K562 (cell line): ENCODE results near the gene SPATA20. TPM values are rescaled to one million over a fixed set of nuclear protein-coding genes. Genes with fewer than 3 reads are reported as not detected.

Source experiments
- ATAC-seq: fragments of 200-7000 bp; cut with Tn5 transposase; 3 replicates; pipeline ENCODE4 v1.9.1; 2020; ENCODE audit warnings: moderate library complexity
- BruUV-seq: library from RNA; stranded (reverse); fragments of 400-500 nt; replicated peaks from 2 replicates; lab custom pipeline; 2021; lab: Mats Ljungman, UMichigan
- CTCF ChIA-PET: fragments of 300-600 bp; formaldehyde crosslinking; extraction: SDS; loops from one replicate; lab custom pipeline; 2021; ENCODE audit warnings: low intra/inter-chr PET ratio; lab: Yijun Ruan, JAX
- POLR2A ChIA-PET: fragments of 300-600, 350-650 bp; sonication (Branson Sonifier 250); formaldehyde crosslinking; extraction: SDS; loops from one replicate; lab custom pipeline; 2021; ENCODE audit warnings: antibody characterized with exemption, inconsistent platforms; lab: Yijun Ruan, JAX
- DNase-seq, 4 experiments: peaks; one replicate each; pipeline versions ENCODE4 v3.0.0 to v3.0.0-alpha.2; 2011 to 2018; ENCODE audit warnings: low spot score in 3 of 4, mixed read lengths in 3 of 4; ENCODE audit errors: extremely low read depth in 1 of 4
- FAIRE-seq: peaks from 2 replicates; lab custom pipeline; 2011; peaks lifted over from hg19 to GRCh38; lab: Jason Lieb, UNC
- H2AFZ ChIP-seq: 2 replicates; pipeline ENCODE4 v1.6.0; 2011; ENCODE audit warnings: low read depth, low read length, control low read depth, inconsistent platforms
- H3K27ac ChIP-seq: fragments of 200-600 bp; 3 replicates; pipeline ENCODE4 v1.8.0; 2011; ENCODE audit warnings: low read depth, mild to moderate bottlenecking, control low read depth, inconsistent platforms, low read length, moderate library complexity, mixed read lengths; ENCODE audit errors: extremely low read depth
- H3K27me3 ChIP-seq, 2 experiments: fragments of 300-600 bp in 1 of 2; 2 replicates in 1 of 2; 3 replicates in 1 of 2; pipeline versions ENCODE4 v1.6.0 to v1.8.0; 2011; ENCODE audit warnings: inconsistent platforms in 2 of 2, low read length in 2 of 2, mild to moderate bottlenecking in 1 of 2, mixed read lengths in 1 of 2, moderate library complexity in 1 of 2; ENCODE audit not compliant: control insufficient read depth in 2 of 2, insufficient read depth in 2 of 2
- H3K36me3 ChIP-seq: fragments of 300-600 bp; 3 replicates; pipeline ENCODE4 v1.8.0; 2011; ENCODE audit warnings: mild to moderate bottlenecking, low read length, inconsistent platforms; ENCODE audit not compliant: control insufficient read depth, insufficient read depth
- H3K4me1 ChIP-seq, 2 experiments: fragments of 200-600 bp in 1 of 2; replicated peaks in 1 of 2; 2 replicates in 1 of 2; 3 replicates in 1 of 2; pipeline versions ENCODE4 v1.5.1 to v1.8.0; 2011; ENCODE audit warnings: inconsistent platforms in 2 of 2, low read length in 2 of 2, mild to moderate bottlenecking in 1 of 2, mixed read lengths in 1 of 2, moderate library complexity in 1 of 2; ENCODE audit not compliant: control insufficient read depth in 2 of 2, insufficient read depth in 2 of 2
- H3K4me2 ChIP-seq: 2 replicates; pipeline ENCODE4 v1.6.1; 2011; ENCODE audit warnings: low read length, control low read depth, inconsistent platforms, mixed read lengths; ENCODE audit not compliant: insufficient read depth
- H3K4me3 ChIP-seq: fragments of 200-600 bp; sonication (generic), shearing (Covaris generic); 2 replicates; pipeline ENCODE4 v1.5.1; 2016; ENCODE audit warnings: control low read depth, inconsistent platforms
- H3K79me2 ChIP-seq: fragments of 200-600 bp; 3 replicates; pipeline ENCODE4 v1.8.0; 2011; ENCODE audit warnings: low read length, inconsistent platforms; ENCODE audit not compliant: control insufficient read depth, insufficient read depth
- H3K9ac ChIP-seq, 2 experiments: 2 replicates each; pipeline versions ENCODE4 v1.6.0 to v1.6.1; 2011; ENCODE audit warnings: low read depth in 2 of 2, low read length in 2 of 2, control low read depth in 1 of 2, inconsistent platforms in 1 of 2, mild to moderate bottlenecking in 1 of 2, mixed read lengths in 1 of 2; ENCODE audit not compliant: insufficient read depth in 1 of 2
- H3K9me1 ChIP-seq: one replicate; pipeline ENCODE4 v1.6.0; 2011; ENCODE audit warnings: inconsistent platforms, mild to moderate bottlenecking, low read length, moderate library complexity; ENCODE audit not compliant: control insufficient read depth, insufficient read depth
- H3K9me3 ChIP-seq: replicated peaks from 2 replicates; pipeline ENCODE4 v1.5.1; 2011; ENCODE audit warnings: low read depth, low read length, inconsistent platforms; ENCODE audit not compliant: control insufficient read depth, insufficient read depth
- H4K20me1 ChIP-seq: replicated peaks from 2 replicates; pipeline ENCODE4 v1.6.1; 2011; ENCODE audit warnings: low read length, inconsistent platforms, mixed read lengths; ENCODE audit not compliant: control insufficient read depth, insufficient read depth
- E2F6 ChIP-seq, 2 experiments: IDR thresholded peaks; 2 replicates each; pipeline ENCODE4 v1.6.1; 2011; ENCODE audit warnings: borderline replicate concordance in 1 of 2, control low read depth in 1 of 2, low read depth in 1 of 2, low read length in 1 of 2, mild to moderate bottlenecking in 1 of 2, mixed read lengths in 1 of 2, moderate library complexity in 1 of 2; ENCODE audit not compliant: insufficient read depth in 1 of 2, insufficient read length in 1 of 2, poor library complexity in 1 of 2, severe bottlenecking in 1 of 2; ENCODE audit errors: extremely low read depth in 1 of 2
- FOXK1 ChIP-seq: sonication (generic); formaldehyde crosslinking; IDR thresholded peaks from 2 replicates; pipeline ENCODE4 v1.8.0; 2022; ENCODE audit warnings: missing genetic modification reagents, mild to moderate bottlenecking, borderline replicate concordance
- KDM2B ChIP-seq: fragments of 250-450 bp; sonication (Bioruptor Pico); IDR thresholded peaks from 2 replicates; pipeline ENCODE4 v1.8.0; 2021; ENCODE audit warnings: mild to moderate bottlenecking, moderate library complexity
- KLF16 ChIP-seq: IDR thresholded peaks from 2 replicates; pipeline ENCODE4 v1.6.1; 2016; ENCODE audit warnings: antibody characterized with exemption
- MCM3 ChIP-seq: fragments of 450-650 bp; IDR thresholded peaks from 2 replicates; pipeline ENCODE4 v1.6.1; 2016
- NFATC3 ChIP-seq: fragments of 450-650 bp; IDR thresholded peaks from 2 replicates; pipeline ENCODE4 v1.6.1; 2017; ENCODE audit warnings: mild to moderate bottlenecking
- RBM39 ChIP-seq: fragments of 200-400 bp; formaldehyde crosslinking; optimal IDR thresholded peaks from 2 replicates; pipeline ENCODE3; 2018; ENCODE audit warnings: low read depth, low read length
- SMARCA4 ChIP-seq: fragments of 450-650 bp; IDR thresholded peaks from 2 replicates; pipeline ENCODE4 v1.6.1; 2016
- ZNF431 ChIP-seq: sonication (generic); formaldehyde crosslinking; IDR thresholded peaks from 2 replicates; pipeline ENCODE4 v1.8.0; 2022; ENCODE audit warnings: mild to moderate bottlenecking, missing genetic modification reagents
- WGBS: fragments of 100-300 bp; shearing (Covaris generic); methylation state at CpG from one replicate; pipeline ENCODE4 v1.1.6; 2016; ENCODE audit warnings: low coverage, mixed read lengths; ENCODE audit not compliant: insufficient coverage; ENCODE audit errors: missing lambda C conversion rate; 5-methylcytosine and 5-hydroxymethylcytosine counted together
- in situ Hi-C: fragments of 300-500 bp; cut with MboI; formaldehyde crosslinking; loops from 4 replicates; pipeline ENCODE4 v1.15.0; 2018; ENCODE audit warnings: inconsistent platforms, mixed read lengths
- intact Hi-C: fragments of 100-400 bp; cut with micrococcal nuclease; formaldehyde crosslinking; loops from 2 replicates; pipeline ENCODE4 v1.14.2; 2022
- polyA plus RNA-seq, 8 experiments: library from polyadenylated mRNA; depleted of rRNA in 4 of 8; stranded (reverse) in 5 of 8; unstranded in 3 of 8; fragments of >200 nt; fragmentation: Nextera tagmentation in 2 of 8; fragmentation: Illumina TruSeq in 1 of 8; extraction: Ambion mirVana in 2 of 8; extraction: Trizol in 1 of 8; gene quantifications; 2 replicates each; pipeline versions ENCODE4 v1.2.1 to v1.2.3, GENCODE V29; 2011 to 2014; ENCODE audit warnings: inconsistent platforms in 1 of 8, missing spikeins in 1 of 8
- total RNA-seq, 7 experiments: library from RNA; depleted of rRNA in 6 of 7; stranded (reverse); fragments of >200 nt in 6 of 7; fragmentation: Illumina TruSeq in 2 of 7; extraction: Trizol in 2 of 7; gene quantifications; 2 replicates each; pipeline versions ENCODE4 v1.2.1 to v1.2.3, GENCODE V29; 2011 to 2021; ENCODE audit warnings: low replicate concordance in 1 of 7
- TF ChIP-seq, protein P1 (sequence below): fragments of 250-450 bp; sonication (Bioruptor Pico); IDR thresholded peaks from 2 replicates; pipeline ENCODE4 v1.5.0; 2021
- TF ChIP-seq, protein P2 (sequence below): fragments of 200-800 bp; sonication (Bioruptor generic); IDR thresholded peaks from 2 replicates; pipeline ENCODE4 v1.6.1; 2017; ENCODE audit warnings: missing genetic modification characterization, missing compliant biosample characterization
- TF ChIP-seq, protein P3 (sequence below), 2 experiments: fragments of 450-650 bp; IDR thresholded peaks; 2 replicates each; pipeline ENCODE4 v1.6.1; 2018; ENCODE audit warnings: mild to moderate bottlenecking in 2 of 2, low read depth in 1 of 2; ENCODE audit not compliant: partially characterized antibody in 2 of 2

Gene SPATA20
- total and polyA plus RNA-seq, 9 of the 15 experiments (the other 6 are each of a cell fraction or from before 2014, with no cell fraction given) = 0.08 to 4.0 (median 1.5) TPM

DNA sequence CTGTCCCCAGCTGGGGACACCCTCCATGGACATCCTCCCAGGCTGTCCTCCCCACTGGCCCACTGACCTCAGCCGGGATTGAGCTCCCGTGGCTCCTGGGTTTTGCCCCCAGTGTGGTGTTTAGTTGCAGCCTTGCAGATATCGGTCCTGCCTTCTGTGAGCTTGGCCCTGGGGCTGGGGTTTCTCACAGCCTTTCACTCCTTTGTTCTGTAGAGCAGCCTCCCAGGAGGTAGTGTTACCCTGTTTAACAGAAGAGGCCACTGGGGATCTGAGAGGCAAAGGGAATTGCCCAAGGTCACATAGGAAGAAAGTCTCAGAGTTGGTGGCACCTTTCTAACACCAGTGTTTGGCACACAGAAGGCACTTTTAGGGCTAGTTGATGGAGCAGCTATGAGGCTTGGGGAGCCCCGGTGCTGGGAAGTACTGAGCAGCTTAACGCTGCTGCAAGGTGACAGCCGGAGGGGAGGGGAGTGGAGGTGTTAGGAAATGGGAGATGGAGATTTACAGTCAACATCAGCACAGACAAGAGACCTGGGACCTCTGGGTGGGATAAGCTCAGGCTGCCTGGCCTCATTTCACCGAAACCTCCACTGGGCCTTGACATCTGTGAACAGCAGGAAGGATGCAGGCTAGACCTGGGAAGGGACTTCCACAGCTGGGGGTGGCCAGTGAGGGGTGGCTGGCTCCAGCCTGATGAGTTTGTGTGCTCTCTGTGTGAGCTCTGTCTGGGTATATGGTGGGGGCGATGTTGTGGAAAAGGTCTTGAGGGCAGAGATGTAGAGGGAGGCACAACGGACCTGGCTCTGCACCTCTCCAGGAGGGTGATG lies 39.7 kb downstream of the SPATA20 start (continued):
- TF ChIP-seq, protein P1, sequence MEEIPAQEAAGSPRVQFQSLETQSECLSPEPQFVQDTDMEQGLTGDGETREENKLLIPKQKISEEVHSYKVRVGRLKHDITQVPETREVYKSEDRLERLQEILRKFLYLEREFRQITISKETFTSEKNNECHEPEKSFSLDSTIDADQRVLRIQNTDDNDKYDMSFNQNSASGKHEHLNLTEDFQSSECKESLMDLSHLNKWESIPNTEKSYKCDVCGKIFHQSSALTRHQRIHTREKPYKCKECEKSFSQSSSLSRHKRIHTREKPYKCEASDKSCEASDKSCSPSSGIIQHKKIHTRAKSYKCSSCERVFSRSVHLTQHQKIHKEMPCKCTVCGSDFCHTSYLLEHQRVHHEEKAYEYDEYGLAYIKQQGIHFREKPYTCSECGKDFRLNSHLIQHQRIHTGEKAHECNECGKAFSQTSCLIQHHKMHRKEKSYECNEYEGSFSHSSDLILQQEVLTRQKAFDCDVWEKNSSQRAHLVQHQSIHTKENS (CRISPR knock-in tag) = no peak
- TF ChIP-seq NFATC3 (no peak), MCM3 (no peak)

- DNase-seq (no peak), FAIRE-seq (no peak), ATAC-seq (no peak)
- no peak overlapping the region for H3K27ac ChIP-seq
- no peaks in the 10 kb centered on the region for H3K36me3 ChIP-seq
- intact Hi-C loops = no loop called here
- CTCF ChIA-PET = no interaction called here
- peaks cover 4% of the 10 kb centered on the region for H4K20me1 ChIP-seq
- H3K4me1 ChIP-seq = peaks cover 0 to 8% of the 10 kb centered on the region in 2 experiments; a peak in 2 of 5 replicates
- no peaks in the 10 kb centered on the region for H3K79me2 ChIP-seq
- peaks cover 41 to 87% of the 10 kb centered on the region in 2 experiments; a peak in 4 of 5 replicates for H3K27me3 ChIP-seq
- H3K4me2 ChIP-seq = no peak overlapping the region
- H3K9me3 ChIP-seq = no peaks in the 10 kb centered on the region
- no peak overlapping the region for H2AFZ ChIP-seq
- WGBS = 5% methylated on average over 9 of the region's 9 CpGs
- POLR2A ChIA-PET = interaction anchor here (1.2 kb wide), 1 partner anchor 11 kb away, joined by 4 read pairs; no protein-coding TSS in a partner anchor
- H3K4me3 ChIP-seq = no peak overlapping the region
- in situ Hi-C loops = no loop called here
- BruUV-seq = no TSS peak
- no peaks in the 10 kb centered on the region for H3K9me1 ChIP-seq
- no peak overlapping the region for H3K9ac ChIP-seq
- TF ChIP-seq E2F6 (IDR thresholded peaks at IDR 0.05; ENCODE audit: borderline replicate concordance in 1 of 2, extremely low read depth in 1 of 2, insufficient read depth in 1 of 2, insufficient read length in 1 of 2, low read depth in 1 of 2, low read length in 1 of 2, poor library complexity in 1 of 2, severe bottlenecking in 1 of 2) (no peak), FOXK1 (CRISPR knock-in tag) (no peak), KLF16 (no peak), SMARCA4 (no peak), KDM2B (CRISPR knock-in tag) (no peak), RBM39 (no peak), ZNF431 (CRISPR knock-in tag) (no peak)
- TF ChIP-seq, protein P2, sequence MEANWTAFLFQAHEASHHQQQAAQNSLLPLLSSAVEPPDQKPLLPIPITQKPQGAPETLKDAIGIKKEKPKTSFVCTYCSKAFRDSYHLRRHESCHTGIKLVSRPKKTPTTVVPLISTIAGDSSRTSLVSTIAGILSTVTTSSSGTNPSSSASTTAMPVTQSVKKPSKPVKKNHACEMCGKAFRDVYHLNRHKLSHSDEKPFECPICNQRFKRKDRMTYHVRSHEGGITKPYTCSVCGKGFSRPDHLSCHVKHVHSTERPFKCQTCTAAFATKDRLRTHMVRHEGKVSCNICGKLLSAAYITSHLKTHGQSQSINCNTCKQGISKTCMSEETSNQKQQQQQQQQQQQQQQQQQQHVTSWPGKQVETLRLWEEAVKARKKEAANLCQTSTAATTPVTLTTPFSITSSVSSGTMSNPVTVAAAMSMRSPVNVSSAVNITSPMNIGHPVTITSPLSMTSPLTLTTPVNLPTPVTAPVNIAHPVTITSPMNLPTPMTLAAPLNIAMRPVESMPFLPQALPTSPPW (CRISPR knock-in tag) = no peak
- TF ChIP-seq, protein P3, sequence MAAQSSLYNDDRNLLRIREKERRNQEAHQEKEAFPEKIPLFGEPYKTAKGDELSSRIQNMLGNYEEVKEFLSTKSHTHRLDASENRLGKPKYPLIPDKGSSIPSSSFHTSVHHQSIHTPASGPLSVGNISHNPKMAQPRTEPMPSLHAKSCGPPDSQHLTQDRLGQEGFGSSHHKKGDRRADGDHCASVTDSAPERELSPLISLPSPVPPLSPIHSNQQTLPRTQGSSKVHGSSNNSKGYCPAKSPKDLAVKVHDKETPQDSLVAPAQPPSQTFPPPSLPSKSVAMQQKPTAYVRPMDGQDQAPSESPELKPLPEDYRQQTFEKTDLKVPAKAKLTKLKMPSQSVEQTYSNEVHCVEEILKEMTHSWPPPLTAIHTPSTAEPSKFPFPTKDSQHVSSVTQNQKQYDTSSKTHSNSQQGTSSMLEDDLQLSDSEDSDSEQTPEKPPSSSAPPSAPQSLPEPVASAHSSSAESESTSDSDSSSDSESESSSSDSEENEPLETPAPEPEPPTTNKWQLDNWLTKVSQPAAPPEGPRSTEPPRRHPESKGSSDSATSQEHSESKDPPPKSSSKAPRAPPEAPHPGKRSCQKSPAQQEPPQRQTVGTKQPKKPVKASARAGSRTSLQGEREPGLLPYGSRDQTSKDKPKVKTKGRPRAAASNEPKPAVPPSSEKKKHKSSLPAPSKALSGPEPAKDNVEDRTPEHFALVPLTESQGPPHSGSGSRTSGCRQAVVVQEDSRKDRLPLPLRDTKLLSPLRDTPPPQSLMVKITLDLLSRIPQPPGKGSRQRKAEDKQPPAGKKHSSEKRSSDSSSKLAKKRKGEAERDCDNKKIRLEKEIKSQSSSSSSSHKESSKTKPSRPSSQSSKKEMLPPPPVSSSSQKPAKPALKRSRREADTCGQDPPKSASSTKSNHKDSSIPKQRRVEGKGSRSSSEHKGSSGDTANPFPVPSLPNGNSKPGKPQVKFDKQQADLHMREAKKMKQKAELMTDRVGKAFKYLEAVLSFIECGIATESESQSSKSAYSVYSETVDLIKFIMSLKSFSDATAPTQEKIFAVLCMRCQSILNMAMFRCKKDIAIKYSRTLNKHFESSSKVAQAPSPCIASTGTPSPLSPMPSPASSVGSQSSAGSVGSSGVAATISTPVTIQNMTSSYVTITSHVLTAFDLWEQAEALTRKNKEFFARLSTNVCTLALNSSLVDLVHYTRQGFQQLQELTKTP (IDR thresholded peaks at IDR 0.05; ENCODE audit: low read depth in 1 of 2, partially characterized antibody in 2 of 2) = no peak
These were observed 40.6 kb downstream of the SPATA20 start for GRCh38 chr17:50587571-50587970.
